ENCODE results near the gene SYT11. TPM values are rescaled to one million over a fixed set of nuclear protein-coding genes. Genes with fewer than 3 reads are reported as not detected.
A peak's percentile ranks its signal among the peaks of the same experiment; 100 is the strongest.

The SYT11 gene
- total RNA-seq, 1 donor from 2014 or later = 0.58 TPM

GRCh38 chr1:155859881-155860871 is 809 bp downstream of the SYT11 start:
- ATAC-seq (no peak), DNase-seq (ENCODE audit: low spot score) (peak; percentile 52)

GRCh38 chr1:155860970-155861510 is 1.7 kb downstream of the SYT11 start:
- no peak for ATAC-seq
- DNase-seq (ENCODE audit: low spot score) = no peak

- DNase-seq (ENCODE audit: low spot score) (no peak), ATAC-seq (no peak)
Observed at GRCh38 chr1:155861896-155862295, 2.5 kb downstream of the SYT11 start.

- ATAC-seq (no peak), DNase-seq (ENCODE audit: low spot score) (no peak)
Observed at GRCh38 chr1:155864393-155864792, 5.0 kb downstream of the SYT11 start.

- ATAC-seq (no peak), DNase-seq (ENCODE audit: low spot score) (no peak)
Observed at GRCh38 chr1:155867766-155868165, 8.4 kb downstream of the SYT11 start.

- no peak for ATAC-seq
Observed at GRCh38 chr1:155871390-155871789, 12.0 kb downstream of the SYT11 start.

GRCh38 chr1:155872527-155872926 is 13.2 kb downstream of the SYT11 start:
- no peak for DNase-seq (ENCODE audit: low spot score)
- no peak for ATAC-seq

More at GRCh38 chr1:155871390-155871789, 12.0 kb downstream of the SYT11 start:
- no peak for DNase-seq (ENCODE audit: low spot score)

- DNase-seq (ENCODE audit: low spot score) (no peak), ATAC-seq (no peak)
Observed at GRCh38 chr1:155873860-155874259, 14.5 kb downstream of the SYT11 start.

- ATAC-seq (no peak), DNase-seq (ENCODE audit: low spot score) (no peak)
Observed at GRCh38 chr1:155877945-155878344, 18.6 kb downstream of the SYT11 start.

GRCh38 chr1:155880251-155880650 is 20.9 kb downstream of the SYT11 start:
- no peak for DNase-seq (ENCODE audit: low spot score)
- no peak for ATAC-seq

GRCh38 chr1:155880950-155881349 is 21.6 kb downstream of the SYT11 start:
- DNase-seq (ENCODE audit: low spot score) (no peak), ATAC-seq (no peak)

- ATAC-seq (no peak), DNase-seq (ENCODE audit: low spot score) (no peak)
Observed at GRCh38 chr1:155882235-155882634, 22.9 kb downstream of the SYT11 start.

- DNase-seq (ENCODE audit: low spot score) (no peak), ATAC-seq (no peak)
Observed at GRCh38 chr1:155882766-155883165, 23.4 kb downstream of the SYT11 start.

GRCh38 chr1:155884031-155884960 is 24.9 kb downstream of the SYT11 start:
- no peak for ATAC-seq
- no peak for DNase-seq (ENCODE audit: low spot score)

GRCh38 chr1:155884982-155885381 is 25.6 kb downstream of the SYT11 start:
- DNase-seq (ENCODE audit: low spot score) (no peak), ATAC-seq (no peak)

- DNase-seq (ENCODE audit: low spot score) (no peak), ATAC-seq (no peak)
Observed at GRCh38 chr1:155888481-155888880, 29.1 kb downstream of the SYT11 start.

GRCh38 chr1:155889566-155889965 is 30.2 kb downstream of the SYT11 start:
- ATAC-seq (no peak), DNase-seq (ENCODE audit: low spot score) (no peak)

GRCh38 chr1:155890251-155890650 is 30.9 kb downstream of the SYT11 start:
- no peak for DNase-seq (ENCODE audit: low spot score)
- no peak for ATAC-seq

- no peak for ATAC-seq
- no peak for DNase-seq (ENCODE audit: low spot score)
Observed at GRCh38 chr1:155892796-155893195, 33.4 kb downstream of the SYT11 start.

- DNase-seq (ENCODE audit: low spot score) = no peak
- ATAC-seq = peak; percentile 47
Observed at GRCh38 chr1:155893389-155894142, 34.2 kb downstream of the SYT11 start.

All from left lobe of liver (tissue), 2 donors.